Thyroid gland (tissue), 4 donors: ENCODE measurements around the gene SLC38A1. TPM values are rescaled to one million over a fixed set of nuclear protein-coding genes. Genes with fewer than 3 reads are reported as not detected.
A peak's percentile ranks its signal among the peaks of the same experiment; 100 is the strongest.

Experiments used
- DNase-seq, 2 donors: peaks; one replicate each; pipeline ENCODE4 v3.0.0-alpha.2; 2019
- H3K27ac ChIP-seq, 3 donors: fragments of 200-600 bp; sonication (generic); 1 replicate in 2 of 3; 2 replicates in 1 of 3; pipeline ENCODE4 v1.5.1; 2016 to 2019; ENCODE audit warnings: mild to moderate bottlenecking in 1 of 3, moderate library complexity in 1 of 3
- H3K27me3 ChIP-seq: fragments of 200-600 bp; sonication (generic); one replicate; pipeline ENCODE4 v1.5.1; 2019
- H3K36me3 ChIP-seq, 2 donors: fragments of 200-600 bp; sonication (generic); one replicate each; pipeline ENCODE4 v1.5.1; 2016 to 2019
- H3K4me1 ChIP-seq, 2 donors: fragments of 200-600 bp; sonication (generic); one replicate each; pipeline ENCODE4 v1.5.1; 2017 to 2019
- H3K4me3 ChIP-seq, 3 donors: fragments of 200-600 bp; sonication (generic); replicated peaks in 1 of 3; 1 replicate in 2 of 3; 2 replicates in 1 of 3; pipeline ENCODE4 v1.5.1; 2016; ENCODE audit warnings: mild to moderate bottlenecking in 1 of 3
- H3K9me3 ChIP-seq: fragments of 200-600 bp; sonication (generic); one replicate; pipeline ENCODE4 v1.5.1; 2017
- CTCF ChIP-seq, 6 experiments: fragments of 200-600 bp in 3 of 6; fragments of 450-650 bp in 3 of 6; sonication (generic) in 3 of 6; IDR thresholded peaks; one replicate each; pipeline ENCODE4 v1.5.1; 2016 to 2019; ENCODE audit warnings: antibody characterized with exemption in 6 of 6, mild to moderate bottlenecking in 2 of 6, inconsistent platforms in 1 of 6, moderate library complexity in 1 of 6
- POLR2A ChIP-seq, 2 donors: fragments of 450-650 bp; IDR thresholded peaks; one replicate each; pipeline ENCODE4 v1.6.1; 2017; ENCODE audit warnings: antibody characterized with exemption in 2 of 2, mild to moderate bottlenecking in 2 of 2, moderate library complexity in 1 of 2
- WGBS, 2 donors: methylation state at CpG; one replicate each; pipeline ENCODE4 v1.1.5; 2017; 5-methylcytosine and 5-hydroxymethylcytosine counted together
- intact Hi-C: fragments of 100-400 bp; cut with DNase I; formaldehyde crosslinking; loops from one replicate; pipeline ENCODE4 v1.15.1; 2023
- total RNA-seq, 4 donors: library from RNA; depleted of rRNA; stranded (reverse); fragments of >200 nt; gene quantifications; one replicate each; pipeline ENCODE4 v1.2.3, GENCODE V29; 2016

SLC38A1 gene
- total RNA-seq, 4 donors from 2014 or later = 101 to 282 (median 120) TPM

- peaks cover 22 to 28% of the 10 kb centered on the region in 2 donors for H3K4me1 ChIP-seq
- peak in 1 of 2 donors; percentile 12 for DNase-seq
- no peaks in the 10 kb centered on the region for H3K36me3 ChIP-seq
- WGBS, 2 donors = 35 to 51% methylated on average over 12 to 30 of the region's 42 CpGs
- TF ChIP-seq POLR2A (IDR thresholded peaks at IDR 0.05) (no peak), CTCF (IDR thresholded peaks at IDR 0.05) (no peak)
- H3K27ac ChIP-seq = peak overlapping the region; percentile 81 to 89 (median 84)
- H3K27me3 ChIP-seq = no peaks in the 10 kb centered on the region
- H3K9me3 ChIP-seq = no peaks in the 10 kb centered on the region
- peak overlapping the region; percentile 24 to 78 (median 75) for H3K4me3 ChIP-seq
- intact Hi-C loops = no loop called here
These were observed 792 bp upstream of the SLC38A1 start for GRCh38 chr12:46269429-46270241.

DNA sequence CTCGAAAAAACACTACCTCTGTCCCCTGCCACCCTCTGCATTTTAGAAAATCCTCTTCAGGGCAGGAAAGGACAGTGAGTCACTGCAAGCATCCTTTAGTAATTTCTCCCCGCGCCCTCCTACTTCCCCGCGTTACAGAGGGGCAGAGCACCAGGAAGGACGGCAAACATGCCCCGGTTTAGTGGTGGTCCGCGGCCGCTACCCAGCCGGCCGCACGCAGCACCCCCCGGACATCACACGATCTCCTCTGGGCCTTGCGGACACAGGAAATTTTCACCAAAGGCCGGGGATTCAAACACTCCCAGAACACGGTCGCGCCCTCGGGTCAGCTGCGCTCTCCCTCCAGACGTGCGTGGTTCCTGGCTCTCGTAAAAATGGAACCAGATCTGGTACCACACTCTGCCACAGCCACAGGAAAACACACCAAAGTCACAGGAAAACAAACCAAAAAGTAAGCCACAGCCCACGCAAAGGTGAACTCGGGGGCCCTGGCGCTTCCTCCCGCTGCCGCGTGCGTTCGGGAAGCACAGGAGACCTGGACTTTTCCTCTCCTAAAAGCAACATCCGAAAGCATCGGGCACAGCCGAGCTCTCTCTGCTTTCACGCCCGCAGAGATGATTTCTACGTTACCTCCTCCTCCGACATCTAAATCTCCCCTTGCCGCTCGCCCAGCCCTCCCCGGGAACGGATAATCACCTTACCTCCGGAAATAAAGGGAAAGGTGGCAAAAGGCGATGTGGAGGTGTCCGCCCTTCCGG, 839 bp downstream of the SLC38A1 start:
- Histone ChIP-seq H3K27ac (peak overlapping the region; percentile 81 to 89 (median 84)), H3K9me3 (no peaks in the 10 kb centered on the region), H3K4me3 (peak overlapping the region; percentile 24 to 78 (median 75)), H3K27me3 (no peaks in the 10 kb centered on the region), H3K4me1 (peaks cover 34 to 42% of the 10 kb centered on the region in 2 donors), H3K36me3 (no peaks in the 10 kb centered on the region)
- intact Hi-C loops = no loop called here
- TF ChIP-seq CTCF (IDR thresholded peaks at IDR 0.05) (no peak), POLR2A (IDR thresholded peaks at IDR 0.05) (no peak)
- WGBS, 2 donors = 0% methylated on average over 37 of the region's 48 CpGs
- DNase-seq = peak; percentile 29 to 34

DNA sequence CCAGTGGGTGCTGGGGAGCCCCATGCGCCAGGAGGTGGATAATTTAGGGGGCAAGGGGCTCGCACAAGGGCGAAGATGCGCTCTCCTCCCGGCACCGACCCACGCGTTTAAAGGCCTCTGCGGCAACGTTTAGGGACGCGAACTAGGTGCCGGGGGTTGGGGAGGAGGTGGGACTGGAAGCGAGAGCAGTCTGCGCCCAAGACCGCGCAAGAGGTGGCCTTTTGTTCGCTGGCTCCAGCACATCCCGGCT, 1.3 kb downstream of the SLC38A1 start:
- Histone ChIP-seq H3K4me1 (peaks cover 38 to 43% of the 10 kb centered on the region in 2 donors), H3K9me3 (no peaks in the 10 kb centered on the region), H3K36me3 (no peaks in the 10 kb centered on the region), H3K4me3 (peak overlapping the region; percentile 24 to 78 (median 75)), H3K27ac (peak overlapping the region; percentile 18 to 89 (median 84)), H3K27me3 (no peaks in the 10 kb centered on the region)
- TF ChIP-seq CTCF (IDR thresholded peaks at IDR 0.05) = no peak
- peak in 1 of 2 donors; percentile 19 for TF ChIP-seq POLR2A (IDR thresholded peaks at IDR 0.05)
- 0 to 1% methylated on average over 13 to 18 of the region's 19 CpGs for WGBS, 2 donors
- intact Hi-C loops = no loop called here
- peak in 1 of 2 donors; percentile 17 for DNase-seq

- 8 to 11% methylated on average over 25 to 31 of the region's 33 CpGs for WGBS, 2 donors
- Histone ChIP-seq H3K4me3 (peak overlapping the region; percentile 24 to 78 (median 75)), H3K27me3 (no peaks in the 10 kb centered on the region), H3K36me3 (no peaks in the 10 kb centered on the region), H3K9me3 (no peaks in the 10 kb centered on the region), H3K27ac (peak overlapping the region; percentile 18 to 89 (median 84)), H3K4me1 (peaks cover 42 to 48% of the 10 kb centered on the region in 2 donors)
- TF ChIP-seq CTCF (IDR thresholded peaks at IDR 0.05) = no peak
- TF ChIP-seq POLR2A (IDR thresholded peaks at IDR 0.05) = peak in 1 of 2 donors; percentile 63
- peak; percentile 69 to 73 for DNase-seq
- intact Hi-C loops = no loop called here
These were observed 1.8 kb downstream of the SLC38A1 start for GRCh38 chr12:46266869-46267574.
